IMR-90 (cell line): ENCODE results near the gene OR13C9. TPM values are rescaled to one million over a fixed set of nuclear protein-coding genes. Genes with fewer than 3 reads are reported as not detected.

ENCODE experiments used
- ATAC-seq: fragments of 200-7000 bp; cut with Tn5 transposase; 2 replicates; pipeline ENCODE4 v1.9.1; 2020; ENCODE audit warnings: low read depth, mild to moderate bottlenecking, moderate library complexity
- BruUV-seq: library from RNA; stranded (reverse); fragments of 400-500 nt; replicated peaks from 2 replicates; lab custom pipeline; 2021; lab: Mats Ljungman, UMichigan
- CTCF ChIA-PET: fragments of 300-600 bp; formaldehyde crosslinking; extraction: SDS; loops from one replicate; lab custom pipeline; 2021; ENCODE audit warnings: antibody characterized with exemption; lab: Yijun Ruan, JAX
- POLR2A ChIA-PET: fragments of 300-600 bp; sonication (Branson Sonifier 250); formaldehyde crosslinking; loops from one replicate; lab custom pipeline; 2022; ENCODE audit warnings: antibody characterized with exemption; ENCODE audit not compliant: unreplicated experiment; lab: Charles Lee
- DNase-seq: peaks from one replicate; pipeline ENCODE4 v3.0.0; 2013
- H2AFZ ChIP-seq: replicated peaks from 2 replicates; pipeline ENCODE3; 2013; ENCODE audit warnings: low read length, mild to moderate bottlenecking; ENCODE audit not compliant: poor library complexity
- H2AK5ac ChIP-seq: 2 replicates; pipeline ENCODE4 v1.6.1; 2013; ENCODE audit warnings: low read depth, low read length, inconsistent platforms
- H2AK9ac ChIP-seq: replicated peaks from 2 replicates; pipeline ENCODE3; 2013; ENCODE audit warnings: mild to moderate bottlenecking, low read depth, low read length, moderate library complexity; ENCODE audit not compliant: poor library complexity
- H2BK120ac ChIP-seq: 2 replicates; pipeline ENCODE4 v1.6.1; 2013; ENCODE audit warnings: low read depth, low read length, inconsistent platforms
- H2BK15ac ChIP-seq: 3 replicates; pipeline ENCODE4 v1.6.1; 2013; ENCODE audit warnings: low read depth, low read length, inconsistent platforms
- H2BK20ac ChIP-seq: 2 replicates; pipeline ENCODE4 v1.6.1; 2013; ENCODE audit warnings: low read depth, mild to moderate bottlenecking, inconsistent platforms, low read length, moderate library complexity
- H2BK5ac ChIP-seq: 2 replicates; pipeline ENCODE4 v1.6.1; 2013; ENCODE audit warnings: mild to moderate bottlenecking, low read depth, low read length, inconsistent platforms; ENCODE audit not compliant: poor library complexity, severe bottlenecking
- H3K14ac ChIP-seq: replicated peaks from 2 replicates; pipeline ENCODE4 v1.6.1; 2013; ENCODE audit warnings: low read depth, low read length, inconsistent platforms
- H3K18ac ChIP-seq: 2 replicates; pipeline ENCODE4 v1.6.1; 2013; ENCODE audit warnings: low read depth, low read length, control low read depth
- H3K23ac ChIP-seq: 2 replicates; pipeline ENCODE4 v1.6.1; 2013; ENCODE audit warnings: low read depth, low read length, inconsistent platforms
- H3K27ac ChIP-seq: 2 replicates; pipeline ENCODE4 v1.5.1; 2013; ENCODE audit warnings: mild to moderate bottlenecking, control low read depth, low read length; ENCODE audit not compliant: insufficient read depth
- H3K27me3 ChIP-seq: 2 replicates; pipeline ENCODE4 v1.6.1; 2013; ENCODE audit warnings: low read length; ENCODE audit not compliant: control insufficient read depth, insufficient read depth
- H3K36me3 ChIP-seq: 2 replicates; pipeline ENCODE4 v1.6.1; 2013; ENCODE audit warnings: low read length, mixed read lengths; ENCODE audit not compliant: control insufficient read depth, insufficient read depth
- H3K4ac ChIP-seq: 2 replicates; pipeline ENCODE4 v1.6.1; 2013; ENCODE audit warnings: low read depth, low read length, inconsistent platforms
- H3K4me1 ChIP-seq: 2 replicates; pipeline ENCODE4 v1.6.1; 2013; ENCODE audit warnings: low read length, mixed read lengths; ENCODE audit not compliant: control insufficient read depth, insufficient read depth
- H3K4me2 ChIP-seq: 2 replicates; pipeline ENCODE4 v1.6.1; 2013; ENCODE audit warnings: low read depth, mild to moderate bottlenecking, control low read depth, low read length, moderate library complexity
- H3K4me3 ChIP-seq: 2 replicates; pipeline ENCODE4 v1.5.1; 2013; ENCODE audit warnings: low read depth, mild to moderate bottlenecking, control low read depth, low read length, moderate library complexity; ENCODE audit not compliant: insufficient read depth
- H3K56ac ChIP-seq: 2 replicates; pipeline ENCODE4 v1.6.1; 2013; ENCODE audit warnings: low read length, inconsistent platforms; ENCODE audit not compliant: insufficient read depth; ENCODE audit errors: extremely low read depth
- H3K79me1 ChIP-seq, 2 experiments: 2 replicates each; pipeline ENCODE4 v1.6.1; 2013; ENCODE audit warnings: low read length in 2 of 2, inconsistent platforms in 1 of 2, low read depth in 1 of 2
- H3K9ac ChIP-seq: 2 replicates; pipeline ENCODE4 v1.6.1; 2013; ENCODE audit warnings: low read depth, low read length, control low read depth
- H3K9me1 ChIP-seq: 2 replicates; pipeline ENCODE4 v1.6.1; 2013; ENCODE audit warnings: low read length, inconsistent platforms; ENCODE audit not compliant: insufficient read depth
- H3K9me3 ChIP-seq: 2 replicates; pipeline ENCODE4 v1.6.1; 2013; ENCODE audit warnings: low read length; ENCODE audit not compliant: control insufficient read depth, insufficient read depth
- H4K20me1 ChIP-seq: 2 replicates; pipeline ENCODE4 v1.6.1; 2013; ENCODE audit warnings: low read length, inconsistent platforms; ENCODE audit not compliant: insufficient read depth
- H4K5ac ChIP-seq: 2 replicates; pipeline ENCODE4 v1.6.1; 2013; ENCODE audit warnings: mild to moderate bottlenecking, low read depth, low read length, control low read depth
- H4K8ac ChIP-seq, 2 experiments: 2 replicates each; pipeline ENCODE4 v1.6.1; 2013; ENCODE audit warnings: low read depth in 2 of 2, low read length in 2 of 2, control low read depth in 1 of 2, inconsistent platforms in 1 of 2
- H4K91ac ChIP-seq: 2 replicates; pipeline ENCODE4 v1.6.1; 2013; ENCODE audit warnings: low read depth, low read length, inconsistent platforms; ENCODE audit not compliant: insufficient read depth
- BHLHE40 ChIP-seq: fragments of 150-350 bp; IDR thresholded peaks from 2 replicates; pipeline ENCODE4 v1.6.1; 2016; ENCODE audit warnings: mild to moderate bottlenecking, low read depth, low read length
- CEBPB ChIP-seq: IDR thresholded peaks from 2 replicates; pipeline ENCODE4 v1.6.1; 2012; ENCODE audit warnings: low read depth, low read length, improper control_type of control experiment
- ELK1 ChIP-seq: fragments of 150-350 bp; IDR thresholded peaks from 2 replicates; pipeline ENCODE4 v1.6.1; 2016; ENCODE audit warnings: low read depth, mild to moderate bottlenecking, low read length, moderate library complexity, borderline replicate concordance
- FOS ChIP-seq: fragments of 150-350 bp; IDR thresholded peaks from 2 replicates; pipeline ENCODE4 v1.6.1; 2016; ENCODE audit warnings: low read depth, low read length
- MAZ ChIP-seq: IDR thresholded peaks from 2 replicates; pipeline ENCODE4 v1.6.1; 2012; ENCODE audit warnings: low read depth, mild to moderate bottlenecking, low read length, improper control_type of control experiment, moderate library complexity, borderline replicate concordance
- MXI1 ChIP-seq: IDR thresholded peaks from 2 replicates; pipeline ENCODE4 v1.6.1; 2012; ENCODE audit warnings: low read depth, mild to moderate bottlenecking, low read length, moderate library complexity, borderline replicate concordance
- NFE2L2 ChIP-seq: fragments of 150-350 bp; IDR thresholded peaks from 2 replicates; pipeline ENCODE4 v1.6.1; 2016; ENCODE audit warnings: low read depth, mild to moderate bottlenecking, low read length
- POLR2A ChIP-seq: IDR thresholded peaks from 2 replicates; pipeline ENCODE4 v1.6.1; 2012; ENCODE audit warnings: mild to moderate bottlenecking, low read depth, low read length
- RAD21 ChIP-seq: IDR thresholded peaks from 2 replicates; pipeline ENCODE4 v1.6.1; 2012; ENCODE audit warnings: low read length, improper control_type of control experiment
- SMC3 ChIP-seq: fragments of 150-350 bp; IDR thresholded peaks from 2 replicates; pipeline ENCODE4 v1.6.1; 2016; ENCODE audit warnings: low read depth, mild to moderate bottlenecking, antibody characterized with exemption, low read length, moderate library complexity
- USF2 ChIP-seq: fragments of 150-350 bp; IDR thresholded peaks from 2 replicates; pipeline ENCODE4 v1.6.1; 2017; ENCODE audit warnings: mild to moderate bottlenecking, antibody characterized with exemption, low read length, low read depth
- dilution Hi-C: fragments of 300-500 bp; cut with HindIII; formaldehyde crosslinking; loops from one replicate; pipeline ENCODE4 v1.14.3; 2018; ENCODE audit warnings: low sequenced_read_pairs; ENCODE audit not compliant: unreplicated experiment
- in situ Hi-C: fragments of 300-500 bp; cut with MboI; formaldehyde crosslinking; loops from 3 replicates; pipeline ENCODE4 v1.14.3; 2019; ENCODE audit warnings: low sequenced_read_pairs, inconsistent platforms, mixed read lengths
- intact Hi-C: fragments of 100-400 bp; cut with micrococcal nuclease; formaldehyde crosslinking; loops from 2 replicates; pipeline ENCODE4 v1.10.0; 2022
- polyA plus RNA-seq, 3 experiments: library from polyadenylated mRNA; depleted of rRNA; stranded (reverse); fragments of >200 nt; gene quantifications; 2 replicates each; pipeline ENCODE4 v1.2.3, GENCODE V29; 2012; ENCODE audit warnings: low replicate concordance in 1 of 3
- total RNA-seq: library from RNA; depleted of rRNA; stranded (reverse); fragments of >200 nt; gene quantifications from 2 replicates; pipeline ENCODE4 v1.2.3, GENCODE V29; 2012

Gene OR13C9
- total and polyA plus RNA-seq, 2 of the 4 experiments (the other 2 are of a cell fraction), result not detected

- H2BK15ac ChIP-seq, result no peak overlapping the region
- no peak overlapping the region for H2AFZ ChIP-seq
- TF ChIP-seq USF2 (no peak), CEBPB (no peak), RAD21 (no peak), ELK1 (no peak), MAZ (no peak), MXI1 (no peak), FOS (no peak), SMC3 (no peak), POLR2A (no peak), BHLHE40 (no peak), NFE2L2 (no peak)
- H3K4me1 ChIP-seq, result no peaks in the 10 kb centered on the region
- no peaks in the 10 kb centered on the region for H3K79me1 ChIP-seq
- H3K27me3 ChIP-seq, result no peaks in the 10 kb centered on the region
- H3K9ac ChIP-seq, result no peak overlapping the region
- no peak overlapping the region for H3K4ac ChIP-seq
- no peaks in the 10 kb centered on the region for H3K9me1 ChIP-seq
- DNase-seq, result no peak
- in situ Hi-C loops (no loop called here), intact Hi-C loops (no loop called here), dilution Hi-C loops (no loop called here)
- H2AK9ac ChIP-seq, result no peak overlapping the region
- H4K91ac ChIP-seq, result no peak overlapping the region
- no peak overlapping the region for H2BK5ac ChIP-seq
- H3K23ac ChIP-seq, result no peak overlapping the region
- no peaks in the 10 kb centered on the region for H3K36me3 ChIP-seq
- ChIA-PET CTCF (no interaction called here), POLR2A (no interaction called here)
- no TSS peak for BruUV-seq
- H3K18ac ChIP-seq, result no peak overlapping the region
- H4K20me1 ChIP-seq, result no peaks in the 10 kb centered on the region
- no peak overlapping the region for H3K56ac ChIP-seq
- no peak for ATAC-seq
- H2BK20ac ChIP-seq, result no peak overlapping the region
- no peaks in the 10 kb centered on the region for H3K9me3 ChIP-seq
- no peak overlapping the region for H3K4me3 ChIP-seq
- no peak overlapping the region for H4K5ac ChIP-seq
- H2BK120ac ChIP-seq, result no peak overlapping the region
- no peak overlapping the region for H3K27ac ChIP-seq
- no peak overlapping the region for H3K4me2 ChIP-seq
- H2AK5ac ChIP-seq, result no peak overlapping the region
- H3K14ac ChIP-seq, result no peak overlapping the region
- no peak overlapping the region for H4K8ac ChIP-seq
Measured at GRCh38 chr9:104617418-104617817, 586 bp downstream of the OR13C9 start.
